H9 (cell line): ENCODE measurements around the gene DOCK9. TPM values are rescaled to one million over a fixed set of nuclear protein-coding genes. Genes with fewer than 3 reads are reported as not detected.

ENCODE experiments used
- DNase-seq: peaks from one replicate; pipeline ENCODE4 v3.0.0-alpha.2; 2017
- H2AFZ ChIP-seq: one replicate; pipeline ENCODE4 v1.6.1; 2013; ENCODE audit warnings: mild to moderate bottlenecking, low read length, control low read depth, moderate library complexity
- H2AK5ac ChIP-seq: 2 replicates; pipeline ENCODE4 v1.6.1; 2013; ENCODE audit warnings: low read length, control low read depth, mixed read lengths; ENCODE audit not compliant: insufficient read length
- H2BK120ac ChIP-seq: one replicate; pipeline ENCODE4 v1.6.1; 2013; ENCODE audit warnings: low read depth, mild to moderate bottlenecking, low read length, control low read depth, inconsistent platforms; ENCODE audit not compliant: poor library complexity, severe bottlenecking
- H2BK12ac ChIP-seq: 2 replicates; pipeline ENCODE4 v1.6.1; 2013; ENCODE audit warnings: low read length, control low read depth, mixed read lengths, low read depth; ENCODE audit not compliant: insufficient read length
- H2BK15ac ChIP-seq: 2 replicates; pipeline ENCODE4 v1.6.1; 2013; ENCODE audit warnings: low read depth, low read length, control low read depth
- H2BK20ac ChIP-seq: one replicate; pipeline ENCODE4 v1.6.1; 2013; ENCODE audit warnings: low read depth, mild to moderate bottlenecking, low read length, control low read depth, inconsistent platforms; ENCODE audit not compliant: poor library complexity, severe bottlenecking
- H2BK5ac ChIP-seq: 2 replicates; pipeline ENCODE4 v1.6.1; 2013; ENCODE audit warnings: low read length, control low read depth, mixed read lengths; ENCODE audit not compliant: insufficient read length
- H3K14ac ChIP-seq: 2 replicates; pipeline ENCODE4 v1.6.1; 2013; ENCODE audit warnings: low read length, control low read depth; ENCODE audit not compliant: insufficient read depth
- H3K18ac ChIP-seq: 2 replicates; pipeline ENCODE4 v1.6.1; 2013; ENCODE audit warnings: low read depth, mild to moderate bottlenecking, mixed read lengths, low read length, control low read depth; ENCODE audit not compliant: insufficient read length
- H3K23ac ChIP-seq: 2 replicates; pipeline ENCODE4 v1.6.1; 2013; ENCODE audit warnings: low read length, control low read depth, mixed read lengths, low read depth; ENCODE audit not compliant: insufficient read length
- H3K23me2 ChIP-seq: 2 replicates; pipeline ENCODE4 v1.6.1; 2013; ENCODE audit warnings: low read depth, mild to moderate bottlenecking, mixed read lengths, low read length, control low read depth; ENCODE audit not compliant: insufficient read length, poor library complexity, severe bottlenecking
- H3K27ac ChIP-seq: 2 replicates; pipeline ENCODE4 v1.5.1; 2013; ENCODE audit warnings: low read length, control low read depth, mixed read lengths, low read depth; ENCODE audit not compliant: insufficient read length
- H3K27me3 ChIP-seq: 2 replicates; pipeline ENCODE4 v1.6.1; 2013; ENCODE audit warnings: low read length, control low read depth, inconsistent platforms; ENCODE audit not compliant: insufficient read depth
- H3K4ac ChIP-seq: 2 replicates; pipeline ENCODE4 v1.6.1; 2013; ENCODE audit warnings: low read depth, mild to moderate bottlenecking, control low read depth, inconsistent platforms, low read length, moderate library complexity
- H3K4me1 ChIP-seq: 2 replicates; pipeline ENCODE4 v1.6.1; 2013; ENCODE audit warnings: low read length, control low read depth, inconsistent platforms; ENCODE audit not compliant: insufficient read depth
- H3K4me2 ChIP-seq: 2 replicates; pipeline ENCODE4 v1.6.1; 2013; ENCODE audit warnings: low read length, control low read depth, mixed read lengths; ENCODE audit not compliant: insufficient read length, insufficient read depth
- H3K56ac ChIP-seq: 2 replicates; pipeline ENCODE4 v1.6.1; 2013; ENCODE audit warnings: low read depth, mild to moderate bottlenecking, mixed read lengths, low read length, control low read depth; ENCODE audit not compliant: insufficient read length
- H3K79me1 ChIP-seq: 2 replicates; pipeline ENCODE4 v1.6.1; 2013; ENCODE audit warnings: low read depth, mild to moderate bottlenecking, moderate library complexity, low read length, control low read depth, inconsistent platforms; ENCODE audit not compliant: insufficient read depth, poor library complexity, severe bottlenecking
- H3K79me2 ChIP-seq: 2 replicates; pipeline ENCODE4 v1.6.1; 2013; ENCODE audit warnings: low read length, control low read depth, inconsistent platforms; ENCODE audit not compliant: insufficient read depth
- H3K9ac ChIP-seq: 2 replicates; pipeline ENCODE4 v1.6.1; 2013; ENCODE audit warnings: low read length, control low read depth, mixed read lengths; ENCODE audit not compliant: insufficient read length; ENCODE audit errors: extremely low read depth
- H3K9me3 ChIP-seq: one replicate; pipeline ENCODE4 v1.6.1; 2013; ENCODE audit warnings: low read depth, low read length, inconsistent platforms; ENCODE audit not compliant: control insufficient read depth
- H3T11ph ChIP-seq: one replicate; pipeline ENCODE4 v1.6.1; 2013; ENCODE audit warnings: mild to moderate bottlenecking, low read length, control low read depth, inconsistent platforms
- H4K20me1 ChIP-seq: one replicate; pipeline ENCODE4 v1.6.1; 2013; ENCODE audit not compliant: control insufficient read depth, insufficient read length, insufficient read depth
- H4K5ac ChIP-seq: 2 replicates; pipeline ENCODE4 v1.6.1; 2013; ENCODE audit warnings: low read depth, mild to moderate bottlenecking, mixed read lengths, low read length, control low read depth; ENCODE audit not compliant: insufficient read length
- H4K8ac ChIP-seq: replicated peaks from 2 replicates; pipeline ENCODE4 v1.6.1; 2013; ENCODE audit warnings: low read length, control low read depth, mixed read lengths, low read depth; ENCODE audit not compliant: insufficient read length
- H4K91ac ChIP-seq: 2 replicates; pipeline ENCODE4 v1.6.1; 2013; ENCODE audit warnings: low read depth, mild to moderate bottlenecking, moderate library complexity, mixed read lengths, low read length, control low read depth; ENCODE audit not compliant: insufficient read length
- H3K27ac Mint-ChIP-seq, 3 experiments: 2 replicates in 2 of 3; 3 replicates in 1 of 3; pipeline ENCODE4 v1.8.0; 2020 to 2021; ENCODE audit warnings: mixed read lengths in 3 of 3, mild to moderate bottlenecking in 1 of 3, moderate library complexity in 1 of 3
- H3K27me3 Mint-ChIP-seq: 2 replicates; pipeline ENCODE4 v1.8.0; 2021; ENCODE audit warnings: low read depth, mild to moderate bottlenecking, moderate library complexity, mixed read lengths
- H3K36me3 Mint-ChIP-seq, 3 experiments: 2 replicates in 2 of 3; 3 replicates in 1 of 3; pipeline ENCODE4 v1.8.0; 2020 to 2021; ENCODE audit warnings: low read depth in 3 of 3, mixed read lengths in 3 of 3; ENCODE audit not compliant: insufficient read depth in 1 of 3
- H3K4me1 Mint-ChIP-seq, 2 experiments: 2 replicates each; pipeline ENCODE4 v1.8.0; 2020; ENCODE audit warnings: mixed read lengths in 2 of 2
- H3K4me3 Mint-ChIP-seq, 2 experiments: 2 replicates in 1 of 2; 3 replicates in 1 of 2; pipeline ENCODE4 v1.8.0; 2020 to 2021; ENCODE audit warnings: mild to moderate bottlenecking in 2 of 2, mixed read lengths in 2 of 2, moderate library complexity in 1 of 2
- H3K9me3 Mint-ChIP-seq, 2 experiments: 2 replicates in 1 of 2; 3 replicates in 1 of 2; pipeline ENCODE4 v1.8.0; 2020; ENCODE audit warnings: mild to moderate bottlenecking in 2 of 2, mixed read lengths in 2 of 2, moderate library complexity in 1 of 2
- CTCF ChIP-seq: fragments of 200-600 bp; sonication (generic); conservative IDR thresholded peaks from 3 replicates; pipeline ENCODE4 v1.8.0; 2021; ENCODE audit warnings: antibody characterized with exemption, mild to moderate bottlenecking
- WGBS: extraction: QIAGEN DNeasy Blood & Tissue Kit; methylation state at CpG from one replicate; pipeline ENCODE4 v1.1.7; 2013; ENCODE audit warnings: missing lambda C conversion rate, low lambda C conversion rate, mixed read lengths; ENCODE audit not compliant: insufficient read length; ENCODE audit errors: extremely low coverage; 5-methylcytosine and 5-hydroxymethylcytosine counted together
- total RNA-seq: library from RNA; stranded (reverse); gene quantifications from 2 replicates; pipeline ENCODE4 v1.2.1, GENCODE V29; 2021

DOCK9 gene
- total RNA-seq, 1 experiment from 2014 or later: 23.0 TPM

- H3K9me3 Mint-ChIP-seq: no peaks in the 10 kb centered on the region; a peak in 1 of 5 replicates
- Histone ChIP-seq H4K20me1 (no peaks in the 10 kb centered on the region), H3K9ac (no peak overlapping the region), H3K23ac (no peak overlapping the region), H3K79me2 (no peaks in the 10 kb centered on the region), H3K4me2 (no peak overlapping the region), H3K27ac (no peak overlapping the region), H2BK12ac (no peak overlapping the region), H2BK15ac (no peak overlapping the region), H4K5ac (no peak overlapping the region), H3K9me3 (no peaks in the 10 kb centered on the region), H3K4me1 (peaks cover 11% of the 10 kb centered on the region; the same call in 1 of the 2 replicates), H3K23me2 (no peaks in the 10 kb centered on the region), H3K27me3 (no peaks in the 10 kb centered on the region), H2BK20ac (no peak overlapping the region), H2BK5ac (no peak overlapping the region), H2AK5ac (no peak overlapping the region), H3K79me1 (no peaks in the 10 kb centered on the region), H3K18ac (no peak overlapping the region), H3K4ac (no peak overlapping the region), H3T11ph (no peak overlapping the region), H3K56ac (no peak overlapping the region), H2AFZ (no peak overlapping the region), H3K14ac (no peak overlapping the region), H4K8ac (no peak overlapping the region), H4K91ac (no peak overlapping the region), H2BK120ac (no peak overlapping the region)
- peaks cover 0 to 4% (median 0%) of the 10 kb centered on the region in 3 experiments; a peak in 2 of 7 replicates for H3K36me3 Mint-ChIP-seq
- H3K27ac Mint-ChIP-seq: no peak overlapping the region; a peak in 1 of 7 replicates
- H3K27me3 Mint-ChIP-seq: no peaks in the 10 kb centered on the region
- DNase-seq: no peak
- H3K4me1 Mint-ChIP-seq: peaks cover 27% of the 10 kb centered on the region in 2 experiments
- no peak overlapping the region for H3K4me3 Mint-ChIP-seq
- no peak for TF ChIP-seq CTCF
- WGBS: no CpG with 5 or more reads among the region's 6 CpGs
Measured at GRCh38 chr13:98885600-98885999, 92.3 kb downstream of the DOCK9 start.
